Effector memory CD4-positive, alpha-beta T cell (primary cell): ENCODE results near the gene RET.

Experiments used
- DNase-seq, 3 donors: peaks; one replicate each; pipeline ENCODE4 v3.0.0-alpha.2; 2020
- H3K27ac ChIP-seq: 2 replicates; pipeline ENCODE4 v1.7.0; 2013; ENCODE audit warnings: mild to moderate bottlenecking, low read length, moderate library complexity; ENCODE audit not compliant: insufficient read depth, poor library complexity, severe bottlenecking
- H3K27me3 ChIP-seq: replicated peaks from 2 replicates; pipeline ENCODE4 v1.7.0; 2013; ENCODE audit warnings: mild to moderate bottlenecking, low read length; ENCODE audit not compliant: insufficient read depth, control insufficient read depth, poor library complexity, severe bottlenecking
- H3K36me3 ChIP-seq: 2 replicates; pipeline ENCODE4 v1.7.0; 2013; ENCODE audit warnings: mild to moderate bottlenecking, low read length, moderate library complexity; ENCODE audit not compliant: control insufficient read depth, insufficient read depth
- H3K4me1 ChIP-seq: 2 replicates; pipeline ENCODE4 v1.7.0; 2013; ENCODE audit warnings: low read length, mild to moderate bottlenecking; ENCODE audit not compliant: control insufficient read depth, insufficient read depth, poor library complexity, severe bottlenecking
- H3K4me3 ChIP-seq: 2 replicates; pipeline ENCODE4 v1.7.0; 2013; ENCODE audit warnings: low read length, low read depth, mild to moderate bottlenecking; ENCODE audit not compliant: insufficient read depth, poor library complexity, severe bottlenecking
- H3K9me3 ChIP-seq: 2 replicates; pipeline ENCODE4 v1.7.0; 2013; ENCODE audit warnings: mild to moderate bottlenecking, low read length, moderate library complexity; ENCODE audit not compliant: control insufficient read depth

RET gene

GRCh38 chr10:43061760-43062159, 15.1 kb upstream of the RET start:
- no peak for DNase-seq
- no peaks in the 10 kb centered on the region for H3K4me1 ChIP-seq
- H3K27me3 ChIP-seq = no peaks in the 10 kb centered on the region
- no peaks in the 10 kb centered on the region for H3K36me3 ChIP-seq
- no peak overlapping the region for H3K27ac ChIP-seq
- H3K9me3 ChIP-seq = no peaks in the 10 kb centered on the region
- H3K4me3 ChIP-seq = no peak overlapping the region

- H3K36me3 ChIP-seq = no peaks in the 10 kb centered on the region
- no peaks in the 10 kb centered on the region for H3K4me1 ChIP-seq
- H3K27ac ChIP-seq = no peak overlapping the region
- H3K4me3 ChIP-seq = no peak overlapping the region
- H3K27me3 ChIP-seq = no peaks in the 10 kb centered on the region
- DNase-seq = no peak
- H3K9me3 ChIP-seq = no peaks in the 10 kb centered on the region
These were observed 14.3 kb upstream of the RET start for GRCh38 chr10:43062402-43063160.

- H3K4me3 ChIP-seq = no peak overlapping the region
- DNase-seq = no peak
- H3K9me3 ChIP-seq = no peaks in the 10 kb centered on the region
- no peaks in the 10 kb centered on the region for H3K4me1 ChIP-seq
- no peak overlapping the region for H3K27ac ChIP-seq
- H3K27me3 ChIP-seq = no peaks in the 10 kb centered on the region
- H3K36me3 ChIP-seq = no peaks in the 10 kb centered on the region
These were observed 12.4 kb upstream of the RET start for GRCh38 chr10:43064331-43065075.

- Histone ChIP-seq H3K27ac (no peak overlapping the region), H3K27me3 (no peaks in the 10 kb centered on the region), H3K4me3 (no peak overlapping the region), H3K36me3 (no peaks in the 10 kb centered on the region), H3K9me3 (no peaks in the 10 kb centered on the region), H3K4me1 (no peaks in the 10 kb centered on the region)
- no peak for DNase-seq
These were observed 11.6 kb upstream of the RET start for GRCh38 chr10:43065234-43065633.

GRCh38 chr10:43065761-43066160, 11.1 kb upstream of the RET start:
- H3K4me1 ChIP-seq = no peaks in the 10 kb centered on the region
- H3K9me3 ChIP-seq = no peaks in the 10 kb centered on the region
- no peaks in the 10 kb centered on the region for H3K27me3 ChIP-seq
- no peaks in the 10 kb centered on the region for H3K36me3 ChIP-seq
- DNase-seq = no peak
- H3K27ac ChIP-seq = no peak overlapping the region
- H3K4me3 ChIP-seq = no peak overlapping the region

GRCh38 chr10:43066481-43066880, 10.4 kb upstream of the RET start:
- Histone ChIP-seq H3K36me3 (no peaks in the 10 kb centered on the region), H3K27ac (no peak overlapping the region), H3K4me1 (no peaks in the 10 kb centered on the region), H3K4me3 (no peak overlapping the region), H3K27me3 (no peaks in the 10 kb centered on the region), H3K9me3 (no peaks in the 10 kb centered on the region)
- no peak for DNase-seq

GRCh38 chr10:43067391-43068135, 9.3 kb upstream of the RET start:
- DNase-seq = no peak
- Histone ChIP-seq H3K4me3 (no peak overlapping the region), H3K27ac (no peak overlapping the region), H3K36me3 (no peaks in the 10 kb centered on the region), H3K9me3 (no peaks in the 10 kb centered on the region), H3K27me3 (no peaks in the 10 kb centered on the region), H3K4me1 (no peaks in the 10 kb centered on the region)

- no peaks in the 10 kb centered on the region for H3K36me3 ChIP-seq
- DNase-seq = no peak
- H3K27me3 ChIP-seq = no peaks in the 10 kb centered on the region
- H3K4me1 ChIP-seq = no peaks in the 10 kb centered on the region
- no peaks in the 10 kb centered on the region for H3K9me3 ChIP-seq
- H3K4me3 ChIP-seq = no peak overlapping the region
- H3K27ac ChIP-seq = no peak overlapping the region
These were observed 8.8 kb upstream of the RET start for GRCh38 chr10:43068136-43068395.

GRCh38 chr10:43068471-43069210, 8.2 kb upstream of the RET start:
- H3K27me3 ChIP-seq = no peaks in the 10 kb centered on the region
- no peak for DNase-seq
- no peak overlapping the region for H3K27ac ChIP-seq
- H3K4me1 ChIP-seq = no peaks in the 10 kb centered on the region
- no peaks in the 10 kb centered on the region for H3K36me3 ChIP-seq
- no peak overlapping the region for H3K4me3 ChIP-seq
- H3K9me3 ChIP-seq = no peaks in the 10 kb centered on the region

- Histone ChIP-seq H3K4me1 (no peaks in the 10 kb centered on the region), H3K27ac (no peak overlapping the region), H3K9me3 (no peaks in the 10 kb centered on the region), H3K36me3 (no peaks in the 10 kb centered on the region), H3K27me3 (no peaks in the 10 kb centered on the region), H3K4me3 (no peak overlapping the region)
- DNase-seq = no peak
These were observed 7.7 kb upstream of the RET start for GRCh38 chr10:43069211-43069515.
